AG09319 (cell line): Measurements from ENCODE around the gene UNC93A.
"Not testable (repeated sequence)": the region's sequence is repeated elsewhere in the genome, so short reads cannot be mapped to it uniquely, and the experiment has no call there.

Source experiments
- DNase-seq: peaks from one replicate; pipeline ENCODE4 v3.0.0-alpha.2; 2010; ENCODE audit warnings: low read depth; ENCODE audit errors: extremely low read depth
- CTCF ChIP-seq: IDR thresholded peaks from 2 replicates; pipeline ENCODE4 v1.5.1; 2011; ENCODE audit warnings: low read depth, mild to moderate bottlenecking, inconsistent platforms, low read length, moderate library complexity

UNC93A gene

GRCh38 chr6:167252271-167252670 is 38.8 kb upstream of the UNC93A start:
- DNase-seq, result no peak
- no peak for TF ChIP-seq CTCF

GRCh38 chr6:167255918-167256553 is 35.1 kb upstream of the UNC93A start:
- no peak for DNase-seq
- no peak for TF ChIP-seq CTCF

- TF ChIP-seq CTCF, result no peak
- DNase-seq, result no peak
Measured at GRCh38 chr6:167258646-167259045, 32.5 kb upstream of the UNC93A start.

GRCh38 chr6:167266057-167266829 is 24.9 kb upstream of the UNC93A start:
- DNase-seq, result not testable (repeated sequence)

GRCh38 chr6:167266830-167267555 is 24.1 kb upstream of the UNC93A start:
- no peak for TF ChIP-seq CTCF
- no peak for DNase-seq

GRCh38 chr6:167267556-167267898 is 23.6 kb upstream of the UNC93A start:
- not testable (repeated sequence) for DNase-seq

GRCh38 chr6:167267921-167268401 is 23.2 kb upstream of the UNC93A start:
- no peak for TF ChIP-seq CTCF

GRCh38 chr6:167268683-167269280 is 22.3 kb upstream of the UNC93A start:
- no peak for DNase-seq
- TF ChIP-seq CTCF, result no peak

More at GRCh38 chr6:167267921-167268401, 23.2 kb upstream of the UNC93A start:
- DNase-seq, result no peak
